Right lobe of liver (tissue), 6 donors: ENCODE measurements around the gene RIPOR3. TPM values are rescaled to one million over a fixed set of nuclear protein-coding genes. Genes with fewer than 3 reads are reported as not detected.

Experiments used
- ATAC-seq, 4 donors: fragments of 200-7000 bp; cut with Tn5 transposase; one replicate each; pipeline ENCODE4 v1.9.1; 2020; ENCODE audit warnings: mild to moderate bottlenecking in 4 of 4, moderate library complexity in 4 of 4
- DNase-seq, 3 donors: peaks; one replicate each; pipeline ENCODE4 v3.0.0-alpha.2; 2020
- H3K27ac ChIP-seq, 3 donors: fragments of 200-600 bp; one replicate each; pipeline ENCODE4 v1.8.0; 2022
- H3K27me3 ChIP-seq, 2 donors: fragments of 200-600 bp; one replicate each; pipeline ENCODE4 v1.8.0; 2022
- H3K36me3 ChIP-seq, 4 donors: fragments of 200-600 bp; sonication (generic) in 1 of 4; one replicate each; pipeline versions ENCODE4 v1.5.1 to v1.8.0; 2017 to 2022; ENCODE audit warnings: control low read depth in 1 of 4
- H3K4me1 ChIP-seq, 4 donors: fragments of 200-600 bp; sonication (generic) in 1 of 4; one replicate each; pipeline versions ENCODE4 v1.5.1 to v1.8.0; 2017 to 2022; ENCODE audit warnings: control low read depth in 1 of 4
- H3K4me3 ChIP-seq, 3 donors: fragments of 200-600 bp; one replicate each; pipeline ENCODE4 v1.8.0; 2022
- H3K9me3 ChIP-seq, 4 donors: fragments of 200-600 bp; sonication (generic) in 1 of 4; one replicate each; pipeline versions ENCODE4 v1.5.1 to v1.8.0; 2017 to 2022; ENCODE audit warnings: control low read depth in 1 of 4
- CTCF ChIP-seq, 4 donors: fragments of 200-600 bp in 3 of 4; fragments of 450-650 bp in 1 of 4; IDR thresholded peaks; one replicate each; pipeline versions ENCODE4 v1.5.1 to v1.8.0; 2016 to 2022; ENCODE audit warnings: antibody characterized with exemption in 4 of 4, mild to moderate bottlenecking in 2 of 4
- POLR2A ChIP-seq: fragments of 450-650 bp; IDR thresholded peaks from one replicate; pipeline ENCODE4 v1.6.1; 2017; ENCODE audit warnings: antibody characterized with exemption, mild to moderate bottlenecking
- WGBS: methylation state at CpG from one replicate; pipeline ENCODE4 v1.1.6; 2018; ENCODE audit warnings: low coverage, low lambda C conversion rate; ENCODE audit not compliant: insufficient coverage; ENCODE audit errors: missing lambda C conversion rate; 5-methylcytosine and 5-hydroxymethylcytosine counted together
- intact Hi-C, 2 donors: fragments of 100-400 bp; cut with DNase I; formaldehyde crosslinking; loops; one replicate each; pipeline versions ENCODE4 v1.11.2 to v1.14.1; 2022
- total RNA-seq, 6 experiments: library from RNA; depleted of rRNA in 2 of 6; stranded (reverse); fragments of >200 nt in 2 of 6; fragmentation: NEBNext Ultra II Directional in 3 of 6; extraction: Animal tissue kit (Norgen Biotek cat#: 25700) in 3 of 6; gene quantifications; one replicate each; pipeline versions ENCODE4 v1.1.0 to v1.2.4, GENCODE V29; 2016 to 2023
- donor health status: DM: no; HTN: yes; CAD: no.
- donor health status: DM: no; HTN: no; CAD: no.
- donor health status: DM: no; HTN: no; CAD: no.
- donor health status: DM: no; HTN: yes; CAD: no.
- donor health status: DM: no; HTN: yes; CAD: no.

Gene RIPOR3
- total RNA-seq, 6 experiments from 2014 or later = 4.8 to 13.8 (median 8.9) TPM

- ATAC-seq (no peak), DNase-seq (no peak)
- H3K9me3 ChIP-seq = no peaks in the 10 kb centered on the region
- no peaks in the 10 kb centered on the region for H3K27me3 ChIP-seq
- WGBS = 49% methylated on average over 7 of the region's 9 CpGs
- no peaks in the 10 kb centered on the region for H3K36me3 ChIP-seq
- no peak overlapping the region for H3K27ac ChIP-seq
- H3K4me3 ChIP-seq = no peak overlapping the region
- peaks cover 0 to 26% (median 8%) of the 10 kb centered on the region in 4 donors for H3K4me1 ChIP-seq
- no peak for TF ChIP-seq CTCF (IDR thresholded peaks at IDR 0.05)
- no peak for TF ChIP-seq POLR2A
- intact Hi-C loops = loop anchor here in 1 of 2 donors (10.0 kb wide), 1 partner anchor 78 kb away; no protein-coding TSS in a partner anchor
Observed at GRCh38 chr20:50666709-50667298, 24.5 kb downstream of the RIPOR3 start.

- DNase-seq = no peak
- peak in 1 of 4 donors; percentile 5 for ATAC-seq
- 49% methylated on average over 4 of the region's 11 CpGs for WGBS
- intact Hi-C loops = loop anchor here in 1 of 2 donors (10.0 kb wide), 1 partner anchor 81 kb away; no protein-coding TSS in a partner anchor
- Histone ChIP-seq H3K4me3 (no peak overlapping the region), H3K27ac (peak overlapping the region in 2 of 3 donors; percentile 92), H3K9me3 (no peaks in the 10 kb centered on the region), H3K27me3 (no peaks in the 10 kb centered on the region), H3K36me3 (no peaks in the 10 kb centered on the region), H3K4me1 (peaks cover 0 to 52% (median 21%) of the 10 kb centered on the region in 4 donors)
- TF ChIP-seq CTCF (IDR thresholded peaks at IDR 0.05) (no peak), POLR2A (no peak)
Observed at GRCh38 chr20:50664254-50664653, 27.1 kb downstream of the RIPOR3 start.

GRCh38 chr20:50663095-50663821 lies 28.1 kb downstream of the RIPOR3 start:
- no peaks in the 10 kb centered on the region for H3K36me3 ChIP-seq
- DNase-seq (peak; percentile 39 to 85 (median 72)), ATAC-seq (peak; percentile 75 to 80 (median 76))
- TF ChIP-seq CTCF (IDR thresholded peaks at IDR 0.05) = peak; percentile 42 to 63 (median 57)
- TF ChIP-seq POLR2A = no peak
- H3K9me3 ChIP-seq = no peaks in the 10 kb centered on the region
- H3K4me1 ChIP-seq = peaks cover 0 to 60% (median 25%) of the 10 kb centered on the region in 4 donors
- peak overlapping the region; percentile 81 to 92 (median 92) for H3K27ac ChIP-seq
- no peaks in the 10 kb centered on the region for H3K27me3 ChIP-seq
- WGBS = 27% methylated on average over 3 of the region's 10 CpGs
- intact Hi-C loops = loop anchor here in 1 of 2 donors (10.0 kb wide), 1 partner anchor 82 kb away; no protein-coding TSS in a partner anchor
- H3K4me3 ChIP-seq = no peak overlapping the region

- TF ChIP-seq CTCF (IDR thresholded peaks at IDR 0.05) (no peak), POLR2A (no peak)
- H3K4me1 ChIP-seq = peaks cover 0 to 76% (median 31%) of the 10 kb centered on the region in 4 donors
- no peaks in the 10 kb centered on the region for H3K9me3 ChIP-seq
- WGBS = 45% methylated on average over 4 of the region's 6 CpGs
- no peak overlapping the region for H3K4me3 ChIP-seq
- peak overlapping the region; percentile 81 to 92 (median 92) for H3K27ac ChIP-seq
- peak in 1 of 4 donors; percentile 5 for ATAC-seq
- intact Hi-C loops = loop anchor here in 1 of 2 donors (10.0 kb wide), 1 partner anchor 85 kb away; no protein-coding TSS in a partner anchor
- H3K27me3 ChIP-seq = no peaks in the 10 kb centered on the region
- DNase-seq = peak in 1 of 3 donors; percentile 65
- no peaks in the 10 kb centered on the region for H3K36me3 ChIP-seq
Observed at GRCh38 chr20:50659975-50660670, 31.2 kb downstream of the RIPOR3 start.
